NK-92 (cell line): ENCODE data around the gene ETNK2.

Source experiments
- DNase-seq: peaks from one replicate; lab custom pipeline; 2025; ENCODE audit not compliant: unreplicated experiment; lab: John Stamatoyannopoulos, UW

The ETNK2 gene

DNA sequence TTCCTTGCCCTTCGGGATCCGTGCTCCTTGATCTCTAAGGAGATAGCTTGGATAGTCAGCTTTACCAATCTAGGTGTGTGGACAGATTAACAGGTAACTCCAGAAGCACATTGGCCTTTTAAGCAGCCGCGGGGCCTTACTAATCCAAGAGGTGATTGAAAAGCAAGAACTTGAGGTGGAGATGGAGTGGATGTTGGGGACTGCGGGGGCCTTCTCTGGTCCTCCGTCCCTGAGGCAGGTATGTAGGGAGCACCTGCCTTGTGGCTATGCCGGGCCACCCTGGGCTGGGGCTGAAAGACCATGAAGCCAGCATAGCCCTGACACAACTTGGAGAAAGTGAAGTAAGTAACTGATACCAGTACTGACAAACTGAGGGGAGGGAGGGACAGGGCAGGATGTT, 68.4 kb downstream of the ETNK2 start:
- no peak for DNase-seq

DNA sequence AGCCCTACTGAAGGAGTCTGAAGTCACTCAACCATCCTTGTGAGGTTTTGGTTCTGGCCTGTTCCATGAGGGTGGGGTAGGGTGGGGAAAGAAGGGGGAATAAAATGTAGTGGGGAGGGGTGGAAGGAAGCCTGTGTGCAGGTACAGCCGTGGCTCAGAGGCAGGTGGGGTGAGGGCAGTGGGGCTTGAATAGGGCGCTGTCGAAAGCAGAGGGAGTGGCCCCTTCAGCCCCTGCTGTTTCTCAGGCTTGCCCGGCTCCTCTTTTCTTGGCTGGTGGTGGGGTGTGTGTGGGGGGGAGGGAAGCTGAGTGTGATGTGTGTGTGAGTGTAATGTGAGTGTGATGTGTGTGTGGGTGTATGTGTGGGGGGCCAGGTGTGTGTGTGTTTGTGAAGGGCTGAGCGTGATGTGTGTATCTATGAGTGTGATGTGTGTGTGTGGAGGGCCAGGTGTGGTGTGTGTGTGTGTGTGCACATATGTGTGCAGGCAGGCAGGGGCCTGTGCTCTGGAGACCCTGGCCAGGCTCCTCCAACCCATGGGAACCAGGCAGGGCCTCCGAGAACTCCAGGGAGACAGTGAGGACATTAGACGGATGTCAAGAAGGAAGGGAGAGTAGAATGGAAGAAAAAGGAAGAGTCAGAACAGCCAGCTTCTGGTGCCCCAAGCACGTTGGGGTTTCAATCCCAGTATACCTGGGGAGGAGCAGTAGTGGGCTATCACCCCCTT, 69.9 kb downstream of the ETNK2 start:
- no peak for DNase-seq

DNA sequence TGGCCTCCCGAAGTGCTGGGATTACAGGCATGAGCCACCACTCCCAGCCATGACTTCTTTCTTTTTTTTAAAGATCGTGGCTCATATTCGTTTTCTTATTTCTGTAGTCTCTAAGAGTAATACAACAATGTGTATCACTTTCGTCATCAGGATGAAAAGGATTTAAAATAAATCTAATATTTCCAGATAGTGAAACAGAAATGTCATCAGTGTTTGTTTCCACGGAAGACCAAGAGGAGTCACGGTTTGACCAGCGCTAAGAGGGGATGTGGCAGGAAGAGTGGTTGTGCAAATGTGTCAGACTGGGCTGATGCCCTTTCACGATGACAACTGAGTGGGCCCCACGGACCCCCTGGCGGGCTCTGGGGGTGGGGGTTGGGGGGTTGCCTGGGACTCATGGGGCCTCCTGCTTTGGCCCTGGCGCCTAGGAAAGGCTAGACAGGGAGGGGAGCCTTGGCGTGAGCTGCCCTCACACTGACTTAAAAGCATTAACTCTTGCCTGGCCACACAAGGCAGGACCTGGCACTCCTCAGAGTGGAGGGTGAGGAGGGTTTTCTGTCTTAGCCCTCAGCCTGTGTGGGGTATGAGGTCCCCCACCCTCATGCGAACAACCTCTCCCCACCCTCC, 70.6 kb downstream of the ETNK2 start:
- no peak for DNase-seq
